22Rv1 (cell line): Measurements from ENCODE around the gene SLC35G3.
"Not testable (repeated sequence)": the region's sequence is repeated elsewhere in the genome, so short reads cannot be mapped to it uniquely, and the experiment has no call there.

Experiments
- H3K27ac ChIP-seq: fragments of 450-650 bp; 2 replicates; pipeline ENCODE4 v1.5.1; 2017
- ZFX ChIP-seq: fragments of 450-650 bp; IDR thresholded peaks from 2 replicates; pipeline ENCODE4 v1.6.1; 2017; ENCODE audit warnings: antibody characterized with exemption, borderline replicate concordance
- TF ChIP-seq, protein P1 (sequence below): fragments of 450-650 bp; IDR thresholded peaks from 2 replicates; pipeline ENCODE4 v1.5.1; 2017; ENCODE audit warnings: mild to moderate bottlenecking

SLC35G3 gene

DNA sequence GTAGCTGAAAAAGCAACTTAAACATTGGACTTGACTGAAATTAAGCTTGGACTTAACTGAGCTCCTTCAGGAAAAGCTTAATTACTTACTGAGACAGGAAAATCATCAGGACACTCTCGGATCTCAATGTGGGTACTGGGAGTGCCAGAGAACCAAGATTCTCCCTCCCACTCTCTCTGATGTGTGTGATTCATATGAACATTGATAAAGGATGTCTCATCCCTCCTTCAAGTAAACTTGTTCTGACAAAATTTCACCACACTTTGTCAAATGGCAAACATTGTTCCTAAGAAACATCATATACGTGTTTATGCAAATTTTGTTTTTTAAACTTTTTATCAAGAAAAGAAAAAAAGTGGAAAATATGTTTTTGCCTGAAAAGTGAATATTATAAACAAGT is 44.6 kb upstream of the SLC35G3 start:
- H3K27ac ChIP-seq, result no peak overlapping the region
- TF ChIP-seq ZFX, result no peak
- TF ChIP-seq, protein P1, sequence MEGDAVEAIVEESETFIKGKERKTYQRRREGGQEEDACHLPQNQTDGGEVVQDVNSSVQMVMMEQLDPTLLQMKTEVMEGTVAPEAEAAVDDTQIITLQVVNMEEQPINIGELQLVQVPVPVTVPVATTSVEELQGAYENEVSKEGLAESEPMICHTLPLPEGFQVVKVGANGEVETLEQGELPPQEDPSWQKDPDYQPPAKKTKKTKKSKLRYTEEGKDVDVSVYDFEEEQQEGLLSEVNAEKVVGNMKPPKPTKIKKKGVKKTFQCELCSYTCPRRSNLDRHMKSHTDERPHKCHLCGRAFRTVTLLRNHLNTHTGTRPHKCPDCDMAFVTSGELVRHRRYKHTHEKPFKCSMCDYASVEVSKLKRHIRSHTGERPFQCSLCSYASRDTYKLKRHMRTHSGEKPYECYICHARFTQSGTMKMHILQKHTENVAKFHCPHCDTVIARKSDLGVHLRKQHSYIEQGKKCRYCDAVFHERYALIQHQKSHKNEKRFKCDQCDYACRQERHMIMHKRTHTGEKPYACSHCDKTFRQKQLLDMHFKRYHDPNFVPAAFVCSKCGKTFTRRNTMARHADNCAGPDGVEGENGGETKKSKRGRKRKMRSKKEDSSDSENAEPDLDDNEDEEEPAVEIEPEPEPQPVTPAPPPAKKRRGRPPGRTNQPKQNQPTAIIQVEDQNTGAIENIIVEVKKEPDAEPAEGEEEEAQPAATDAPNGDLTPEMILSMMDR, result no peak

DNA sequence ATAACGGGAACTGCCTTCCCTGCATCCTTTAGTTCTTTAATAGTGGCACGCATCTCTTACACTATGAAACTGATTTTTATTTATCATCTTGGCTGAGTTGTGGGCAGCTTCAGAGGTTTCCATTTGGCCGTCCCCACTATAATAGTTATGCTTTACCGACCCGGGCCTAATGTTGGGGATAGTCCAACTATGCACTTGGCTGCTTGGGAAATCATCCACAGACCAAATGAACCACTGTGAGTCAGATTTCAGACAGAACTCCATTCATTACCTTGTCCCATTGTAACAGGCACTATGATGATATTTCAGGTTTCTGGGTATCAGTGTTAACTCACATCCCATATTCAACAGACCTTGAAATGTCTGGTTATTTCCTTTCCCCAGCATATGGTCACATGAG is 42.6 kb upstream of the SLC35G3 start:
- TF ChIP-seq, protein P1, result no peak
- TF ChIP-seq ZFX, result no peak
- H3K27ac ChIP-seq, result no peak overlapping the region

DNA sequence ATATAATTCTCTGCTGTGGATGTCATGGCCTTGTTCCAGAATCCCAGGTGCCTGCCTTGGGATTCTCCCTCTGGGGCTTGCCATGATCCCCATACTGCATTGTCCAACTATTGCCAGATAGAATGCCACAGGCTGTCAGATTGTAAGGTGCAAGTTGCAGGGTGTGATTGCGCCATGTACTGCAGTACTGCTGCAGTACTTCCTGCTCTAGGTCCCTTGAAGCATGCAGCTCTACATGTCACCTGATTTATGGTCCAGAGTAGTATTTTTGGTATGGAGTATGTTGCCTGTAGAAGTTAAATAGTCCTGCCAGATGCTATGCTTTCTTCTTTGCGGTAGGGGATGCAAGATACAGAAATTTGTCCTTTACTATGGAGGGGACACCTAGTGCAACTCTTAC is 41.7 kb upstream of the SLC35G3 start:
- no peak overlapping the region for H3K27ac ChIP-seq
- no peak for TF ChIP-seq ZFX
- TF ChIP-seq, protein P1, result no peak

DNA sequence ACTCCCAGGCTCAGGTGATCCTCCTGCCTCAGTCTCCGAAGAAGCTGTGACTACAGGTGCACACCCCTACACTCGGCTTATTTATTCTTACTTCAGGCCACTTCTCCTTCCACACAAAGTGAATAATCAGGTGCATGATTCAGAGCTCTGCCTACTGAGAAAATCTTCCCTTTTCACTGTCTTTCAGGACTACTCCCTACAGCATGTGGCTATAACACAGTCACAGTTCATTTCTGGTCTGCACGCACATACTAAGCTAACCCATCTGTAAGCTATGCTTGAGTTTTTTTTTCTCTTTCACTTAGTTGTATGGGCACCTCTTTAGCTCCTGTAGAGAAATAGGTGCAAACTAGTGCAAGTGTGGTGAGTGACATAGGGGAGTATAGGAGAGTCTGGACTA is 41.1 kb upstream of the SLC35G3 start:
- no peak for TF ChIP-seq ZFX
- TF ChIP-seq, protein P1, result no peak

DNA sequence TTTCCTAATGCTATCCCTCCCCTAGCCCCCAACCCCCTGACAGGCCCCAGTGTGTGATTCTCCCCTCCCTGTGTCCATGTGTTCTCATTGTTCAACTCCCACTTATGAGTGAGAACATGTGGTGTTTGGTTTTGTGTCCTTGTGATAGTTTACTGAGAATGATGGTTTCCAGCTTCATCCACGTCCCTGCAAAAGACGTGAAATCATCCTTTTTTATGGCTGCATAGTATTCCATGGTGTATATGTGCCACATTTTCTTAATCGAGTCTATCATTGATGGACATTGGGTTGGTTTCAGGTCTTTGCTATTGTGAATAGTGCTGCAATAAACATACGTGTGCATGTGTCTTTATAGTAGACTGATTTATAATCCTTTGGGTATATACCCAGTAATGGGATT is 40.1 kb upstream of the SLC35G3 start:
- not testable (repeated sequence) for H3K27ac ChIP-seq

More for the DNA sequence above, 41.1 kb upstream of the SLC35G3 start:
- H3K27ac ChIP-seq, result no peak overlapping the region

DNA sequence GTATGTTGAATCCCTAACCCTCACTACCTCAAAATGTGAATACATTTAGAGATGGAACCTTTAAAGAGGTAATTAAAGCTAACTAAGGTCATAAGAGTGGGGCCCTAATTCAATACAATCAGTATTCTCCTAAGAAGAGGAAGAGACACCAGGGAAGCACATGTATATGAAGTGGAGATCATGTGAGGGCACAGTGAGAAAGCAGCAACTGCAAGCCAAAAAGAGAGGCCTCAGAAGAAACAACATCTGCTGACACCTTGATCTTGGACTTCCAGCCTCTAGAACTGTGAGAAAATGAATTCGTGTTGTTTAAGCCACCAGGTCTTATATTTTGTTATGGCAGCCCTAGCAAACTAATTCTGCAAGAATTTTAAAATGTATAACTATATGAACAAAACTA is 35.4 kb upstream of the SLC35G3 start:
- TF ChIP-seq ZFX, result no peak
- TF ChIP-seq, protein P1, result no peak
- H3K27ac ChIP-seq, result no peak overlapping the region

DNA sequence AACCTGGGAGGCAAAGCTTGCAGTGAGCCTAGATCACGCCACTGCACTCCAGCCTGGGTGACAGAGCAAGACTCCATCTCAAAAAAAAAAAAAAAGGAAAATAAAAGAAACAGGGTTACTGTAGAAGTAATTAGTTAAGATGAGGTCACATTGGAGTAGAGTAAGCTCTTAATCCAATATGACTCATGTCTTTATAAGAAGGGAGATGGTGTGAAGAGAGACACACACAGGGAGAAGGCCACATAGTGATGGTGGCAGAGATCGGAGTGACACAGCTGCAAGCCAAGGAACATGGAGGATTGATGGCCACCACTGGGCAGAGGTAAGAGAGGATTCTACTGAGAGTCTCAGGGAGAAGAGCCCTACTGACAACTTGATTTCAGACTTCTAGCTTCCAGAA is 33.4 kb upstream of the SLC35G3 start:
- TF ChIP-seq, protein P1, result no peak
- TF ChIP-seq ZFX, result no peak
- H3K27ac ChIP-seq, result no peak overlapping the region

DNA sequence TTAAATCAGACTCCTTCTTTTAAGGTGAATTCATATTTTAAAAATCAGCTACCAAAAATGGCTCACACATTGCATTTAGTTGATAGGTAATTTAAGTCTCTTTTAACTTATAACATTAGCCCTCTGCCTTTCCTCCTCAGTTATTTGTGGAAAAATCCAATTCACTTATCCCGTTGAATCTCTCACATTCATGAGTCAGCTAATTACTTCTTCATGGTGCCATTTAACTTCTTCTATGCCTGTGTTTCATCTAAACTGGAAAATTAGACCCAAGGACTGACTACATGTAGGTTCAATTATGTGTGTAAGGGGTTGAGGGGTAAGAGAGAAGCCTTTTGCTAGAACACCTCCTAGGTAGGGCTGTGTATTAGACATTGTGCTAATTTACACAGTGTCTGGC is 30.2 kb upstream of the SLC35G3 start:
- TF ChIP-seq ZFX, result no peak
- TF ChIP-seq, protein P1, result no peak
- no peak overlapping the region for H3K27ac ChIP-seq
